Small intestine (tissue), 7 donors: ENCODE data around the gene TARBP2. TPM values are rescaled to one million over a fixed set of nuclear protein-coding genes. Genes with fewer than 3 reads are reported as not detected.

Source experiments
- DNase-seq, 2 donors: peaks; one replicate each; pipeline versions ENCODE4 v3.0.0 to v3.0.0-alpha.2; 2013
- FAIRE-seq: peaks from 2 replicates; lab custom pipeline; 2012; peaks lifted over from hg19 to GRCh38; lab: Jason Lieb, UNC
- H3K27ac ChIP-seq, 3 donors: one replicate each; pipeline ENCODE4 v1.5.1; 2013; ENCODE audit warnings: low read length in 2 of 3, mild to moderate bottlenecking in 2 of 3, control low read depth in 1 of 3, inconsistent platforms in 1 of 3, low read depth in 1 of 3, moderate library complexity in 1 of 3
- H3K27me3 ChIP-seq, 3 donors: one replicate each; pipeline ENCODE4 v1.6.1; 2013; ENCODE audit warnings: low read length in 3 of 3, inconsistent platforms in 1 of 3; ENCODE audit not compliant: control insufficient read depth in 3 of 3, insufficient read depth in 3 of 3
- H3K36me3 ChIP-seq, 3 donors: one replicate each; pipeline ENCODE4 v1.6.1; 2013; ENCODE audit warnings: low read length in 3 of 3, inconsistent platforms in 1 of 3, low read depth in 1 of 3, mild to moderate bottlenecking in 1 of 3, moderate library complexity in 1 of 3; ENCODE audit not compliant: control insufficient read depth in 3 of 3, insufficient read depth in 2 of 3
- H3K4me1 ChIP-seq, 3 donors: one replicate each; pipeline ENCODE4 v1.6.1; 2013; ENCODE audit warnings: low read length in 2 of 3, inconsistent platforms in 1 of 3, low read depth in 1 of 3, mild to moderate bottlenecking in 1 of 3, moderate library complexity in 1 of 3; ENCODE audit not compliant: control insufficient read depth in 3 of 3, insufficient read depth in 2 of 3
- H3K4me3 ChIP-seq, 3 donors: one replicate each; pipeline ENCODE4 v1.5.1; 2013; ENCODE audit warnings: low read length in 3 of 3, control low read depth in 1 of 3, inconsistent platforms in 1 of 3, low read depth in 1 of 3, mild to moderate bottlenecking in 1 of 3, moderate library complexity in 1 of 3
- H3K9me3 ChIP-seq, 2 donors: one replicate each; pipeline ENCODE4 v1.6.1; 2013; ENCODE audit warnings: low read depth in 1 of 2, low read length in 1 of 2; ENCODE audit not compliant: control insufficient read depth in 2 of 2, insufficient read depth in 1 of 2
- WGBS, 3 donors: extraction: QIAGEN DNeasy Blood & Tissue Kit; methylation state at CpG; one replicate each; pipeline ENCODE4 v1.1.7; 2013; 5-methylcytosine and 5-hydroxymethylcytosine counted together
- polyA plus RNA-seq, 4 donors: library from polyadenylated mRNA; stranded (reverse) in 3 of 4; unstranded in 1 of 4; fragments of 200-250 nt in 3 of 4; fragments of 120-200 nt in 1 of 4; gene quantifications; one replicate each; pipeline versions ENCODE4 v1.2.1 to v1.2.3, GENCODE V29; 2013
- donor health status: healthy with polysubstance abuse.
- donor health status: control.
- donor health status: control.
- donor health status: Bipolar disorder and iron deficiency.
- donor health status: healthy.

Gene TARBP2
- polyA plus RNA-seq, 4 donors = 18.9 to 31.0 (median 26.9) TPM

DNA sequence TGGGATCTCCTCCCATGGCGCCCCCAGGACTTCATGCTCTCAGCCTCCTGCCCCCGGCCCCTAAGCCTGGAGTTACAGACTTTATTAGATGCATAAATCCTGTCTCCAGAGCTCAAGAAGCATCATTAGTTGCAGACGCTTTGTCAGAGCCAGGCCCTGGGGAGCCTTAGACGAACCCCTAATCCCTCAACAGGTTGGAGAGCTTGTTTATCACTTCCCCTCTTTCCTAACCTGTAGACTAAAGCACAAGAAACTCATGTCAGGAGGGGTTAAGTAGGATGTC, 6.5 kb downstream of the TARBP2 start:
- Histone ChIP-seq H3K27me3 (no peaks in the 10 kb centered on the region), H3K4me3 (no peak overlapping the region), H3K9me3 (no peaks in the 10 kb centered on the region), H3K36me3 (peaks cover 0 to 79% (median 3%) of the 10 kb centered on the region in 3 donors), H3K27ac (no peak overlapping the region), H3K4me1 (peaks cover 0 to 3% (median 0%) of the 10 kb centered on the region in 3 donors)
- 88 to 90% (median 89%) methylated on average over 4 of the region's 4 CpGs for WGBS, 3 donors
- no peak for FAIRE-seq
- no peak for DNase-seq

DNA sequence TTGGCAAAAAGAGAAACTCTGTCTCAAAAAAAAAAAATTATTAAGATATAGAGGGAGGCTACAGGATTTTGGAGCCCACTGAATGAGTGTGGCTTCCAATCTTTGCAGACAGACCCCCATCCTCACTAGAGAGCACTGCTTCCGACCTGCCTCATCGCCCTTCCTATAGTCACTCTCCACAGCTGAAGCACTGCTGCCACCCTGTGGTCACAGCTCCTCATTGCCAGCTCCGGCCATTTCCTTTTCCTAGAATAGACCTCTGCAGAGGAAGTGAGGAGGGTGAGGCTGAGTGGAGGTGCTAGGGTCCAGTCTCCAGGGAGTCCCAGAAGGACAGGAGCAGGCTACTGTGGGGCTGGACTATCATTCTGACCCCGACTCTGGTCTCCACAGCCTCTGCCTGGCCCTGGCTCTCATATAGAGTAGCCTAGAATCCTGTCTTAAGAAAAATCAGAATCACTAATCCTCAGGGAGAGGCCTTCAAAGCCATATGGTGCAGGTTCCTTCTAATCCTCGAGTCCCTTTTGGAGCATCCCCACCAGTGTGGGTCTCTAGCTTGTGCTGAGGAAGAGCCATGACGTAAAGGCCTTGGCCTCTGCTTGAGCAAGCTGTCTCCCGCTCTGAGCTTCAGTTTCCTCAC, 7.6 kb downstream of the TARBP2 start:
- Histone ChIP-seq H3K4me1 (peaks cover 0 to 3% (median 0%) of the 10 kb centered on the region in 3 donors), H3K36me3 (peaks cover 0 to 74% (median 9%) of the 10 kb centered on the region in 3 donors), H3K9me3 (no peaks in the 10 kb centered on the region), H3K27ac (peak overlapping the region in 1 of 3 donors; percentile 24), H3K27me3 (no peaks in the 10 kb centered on the region), H3K4me3 (no peak overlapping the region)
- DNase-seq (peak; percentile 89 to 91), FAIRE-seq (no peak)
- WGBS, 3 donors = 29 to 31% (median 29%) methylated on average over 7 of the region's 7 CpGs

DNA sequence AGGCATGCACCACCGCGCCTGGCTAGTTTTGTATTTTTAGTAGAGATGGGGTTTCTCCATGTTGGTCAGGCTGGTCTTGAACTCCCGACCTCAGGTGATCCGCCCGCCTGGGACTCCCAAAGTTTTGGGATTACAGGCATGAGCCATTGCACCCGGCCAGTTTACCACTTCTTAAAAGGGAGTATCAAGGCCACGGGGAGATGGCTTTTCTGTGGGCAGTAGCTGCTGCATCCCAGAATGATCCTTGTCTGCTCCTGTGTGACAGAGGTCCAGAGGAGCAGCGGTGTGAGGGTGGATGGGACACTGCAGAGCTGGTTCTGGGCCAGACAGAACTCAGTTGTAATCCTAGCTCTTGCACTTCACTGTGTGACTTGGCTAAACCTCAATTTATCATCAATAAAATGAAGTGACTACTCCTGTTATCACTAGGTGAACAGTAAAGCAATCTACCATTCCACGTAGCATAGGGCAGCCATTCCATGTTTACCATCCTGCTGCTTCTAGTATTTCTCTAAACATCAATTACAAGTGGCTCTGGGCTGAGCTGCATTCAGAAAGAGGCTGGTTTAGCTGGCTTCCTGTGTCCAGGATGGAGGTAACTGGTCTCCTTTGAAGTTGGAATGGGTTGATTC, 9.2 kb downstream of the TARBP2 start:
- Histone ChIP-seq H3K9me3 (no peaks in the 10 kb centered on the region), H3K36me3 (peaks cover 11 to 67% (median 20%) of the 10 kb centered on the region in 3 donors), H3K27me3 (no peaks in the 10 kb centered on the region), H3K27ac (no peak overlapping the region), H3K4me1 (peaks cover 0 to 3% (median 0%) of the 10 kb centered on the region in 3 donors), H3K4me3 (no peak overlapping the region)
- no peak for DNase-seq
- 79 to 87% (median 83%) methylated on average over 9 of the region's 9 CpGs for WGBS, 3 donors
- FAIRE-seq = no peak

DNA sequence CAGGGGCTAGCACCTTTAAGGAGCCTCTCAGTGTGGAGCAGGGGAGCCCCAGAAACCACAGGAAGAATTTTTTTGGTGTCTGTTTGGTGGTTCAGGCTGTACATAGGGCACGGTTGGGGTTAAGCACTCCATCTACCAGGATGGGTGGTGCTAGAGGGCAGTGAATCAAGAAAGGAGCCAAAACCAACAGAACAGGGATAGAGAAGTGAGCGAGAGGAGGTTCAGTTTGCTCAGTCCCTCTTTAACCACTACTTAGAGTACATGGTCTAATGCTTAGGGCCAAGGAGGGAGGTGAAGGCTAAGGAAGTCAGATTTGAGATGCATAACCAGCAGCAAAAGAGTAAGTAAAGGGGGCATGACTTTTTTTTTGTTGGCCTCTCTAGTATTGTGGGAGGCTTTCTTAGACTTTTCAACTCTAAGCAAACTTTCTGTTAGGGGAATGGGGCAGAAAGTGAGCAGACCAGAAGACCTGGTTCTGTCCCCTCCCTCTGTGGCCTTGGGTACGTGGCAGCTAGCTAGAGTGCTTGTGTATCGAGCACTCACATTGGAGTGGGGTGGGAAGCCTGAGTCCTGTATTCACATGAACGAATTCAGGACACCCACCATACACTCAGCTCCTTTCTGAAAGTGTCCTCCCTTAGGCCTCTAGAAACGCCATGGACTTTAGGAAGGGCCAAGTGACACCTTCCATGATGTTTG, 12.8 kb downstream of the TARBP2 start:
- WGBS, 3 donors = 87 to 91% (median 88%) methylated on average over 6 of the region's 6 CpGs
- FAIRE-seq = no peak

DNA sequence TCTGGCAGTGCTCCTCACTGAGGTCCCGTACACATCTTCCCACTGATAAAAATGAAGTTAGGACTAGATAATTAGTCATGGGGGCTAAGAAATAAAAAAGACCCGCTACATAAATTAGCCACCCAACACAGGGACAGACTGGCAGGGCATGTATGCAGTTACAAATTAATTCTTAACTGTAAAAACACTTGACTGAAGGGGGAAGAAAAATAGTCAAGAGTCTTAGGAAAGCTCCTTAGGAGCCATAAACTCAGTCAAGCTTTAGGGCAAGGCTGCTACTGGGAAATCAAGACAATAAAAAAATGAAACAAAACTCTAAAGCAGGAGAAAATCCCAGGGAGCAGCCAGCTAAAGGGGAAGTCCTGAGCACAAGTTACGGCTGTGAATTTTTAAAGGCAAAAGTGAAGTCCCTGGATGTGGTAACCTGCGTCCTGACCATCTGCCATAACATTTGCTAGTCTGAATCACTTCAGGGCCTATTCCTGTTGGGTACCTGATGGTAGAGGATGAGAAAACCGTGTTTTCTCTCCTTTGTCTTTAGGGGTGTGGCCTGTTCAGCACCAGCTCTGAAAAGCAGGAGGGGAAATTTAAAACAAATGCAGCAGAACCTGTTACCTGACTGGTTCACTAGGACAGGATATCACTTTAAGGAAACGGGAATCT, 13.7 kb downstream of the TARBP2 start:
- 81 to 87% (median 85%) methylated on average over 6 of the region's 6 CpGs for WGBS, 3 donors
- Histone ChIP-seq H3K4me3 (no peak overlapping the region), H3K27me3 (no peaks in the 10 kb centered on the region), H3K9me3 (no peaks in the 10 kb centered on the region), H3K27ac (no peak overlapping the region), H3K36me3 (peaks cover 16 to 70% (median 32%) of the 10 kb centered on the region in 3 donors), H3K4me1 (no peaks in the 10 kb centered on the region)
- no peak for FAIRE-seq
- no peak for DNase-seq

More for the DNA sequence above, 12.8 kb downstream of the TARBP2 start:
- Histone ChIP-seq H3K27me3 (no peaks in the 10 kb centered on the region), H3K36me3 (peaks cover 16 to 68% (median 27%) of the 10 kb centered on the region in 3 donors), H3K4me3 (no peak overlapping the region), H3K27ac (no peak overlapping the region), H3K9me3 (no peaks in the 10 kb centered on the region), H3K4me1 (peaks cover 0 to under 1% (median 0%) of the 10 kb centered on the region in 3 donors)
- no peak for DNase-seq

DNA sequence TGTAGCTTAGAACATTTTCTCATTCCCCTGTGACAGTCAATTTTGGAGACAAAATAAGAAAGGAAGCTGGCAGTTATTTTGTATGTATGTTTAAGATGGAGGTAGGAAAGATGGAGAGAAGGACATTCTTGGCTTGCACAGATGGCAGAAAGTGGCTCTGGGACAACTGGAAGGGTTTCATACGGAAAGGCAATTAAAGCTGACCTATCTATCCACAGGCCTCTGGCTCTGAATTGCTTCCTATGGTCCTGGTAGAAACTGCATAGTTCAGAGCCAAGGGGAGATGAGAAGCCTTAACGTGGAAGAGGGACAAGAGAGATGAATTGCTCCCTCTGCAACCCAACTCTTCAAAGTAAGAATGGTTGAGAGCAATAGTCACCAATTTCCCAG, 14.2 kb downstream of the TARBP2 start:
- Histone ChIP-seq H3K4me1 (no peaks in the 10 kb centered on the region), H3K9me3 (no peaks in the 10 kb centered on the region), H3K27ac (no peak overlapping the region), H3K36me3 (peaks cover 16 to 72% (median 33%) of the 10 kb centered on the region in 3 donors), H3K4me3 (no peak overlapping the region), H3K27me3 (no peaks in the 10 kb centered on the region)
- no peak for FAIRE-seq
- 79 to 94% (median 84%) methylated on average over 2 of the region's 2 CpGs for WGBS, 3 donors
- DNase-seq = no peak

DNA sequence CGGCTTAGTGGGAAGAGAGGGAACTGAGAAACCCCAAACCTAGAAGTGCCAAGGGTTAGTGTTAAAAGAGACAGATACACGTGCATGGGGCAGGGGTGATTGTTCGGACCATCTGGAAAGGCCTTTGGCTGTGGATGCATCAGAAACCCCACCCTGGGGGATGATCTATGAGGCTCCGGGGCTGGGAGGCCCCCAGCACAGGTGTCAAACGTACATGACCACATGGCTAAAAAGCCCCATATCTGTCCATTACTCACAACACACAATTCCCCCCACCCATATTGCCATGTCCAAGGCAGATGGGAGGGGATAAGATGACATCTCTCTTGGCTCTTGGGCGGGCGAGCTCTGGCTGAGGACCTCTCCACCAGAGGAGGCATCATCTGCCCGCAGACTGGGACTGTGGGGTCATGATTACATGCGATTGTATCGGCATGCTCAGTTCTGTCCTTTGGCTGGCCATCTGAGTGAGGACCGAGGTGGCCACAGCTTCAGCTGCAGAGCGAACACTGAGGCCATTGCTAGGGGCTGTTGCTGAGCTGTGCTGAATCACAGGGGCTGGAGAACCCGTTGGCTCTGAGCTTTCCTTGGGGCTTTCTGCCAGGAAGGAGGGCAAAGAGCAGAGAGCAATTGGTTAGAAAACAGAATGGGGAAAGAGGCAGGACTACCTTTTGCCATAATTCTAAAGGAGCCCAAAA, 15.8 kb downstream of the TARBP2 start:
- Histone ChIP-seq H3K36me3 (peaks cover 16 to 69% (median 38%) of the 10 kb centered on the region in 3 donors), H3K4me3 (no peak overlapping the region), H3K9me3 (no peaks in the 10 kb centered on the region), H3K27ac (no peak overlapping the region), H3K27me3 (no peaks in the 10 kb centered on the region), H3K4me1 (no peaks in the 10 kb centered on the region)
- DNase-seq (no peak), FAIRE-seq (no peak)
- 83 to 86% (median 84%) methylated on average over 13 of the region's 13 CpGs for WGBS, 3 donors

DNA sequence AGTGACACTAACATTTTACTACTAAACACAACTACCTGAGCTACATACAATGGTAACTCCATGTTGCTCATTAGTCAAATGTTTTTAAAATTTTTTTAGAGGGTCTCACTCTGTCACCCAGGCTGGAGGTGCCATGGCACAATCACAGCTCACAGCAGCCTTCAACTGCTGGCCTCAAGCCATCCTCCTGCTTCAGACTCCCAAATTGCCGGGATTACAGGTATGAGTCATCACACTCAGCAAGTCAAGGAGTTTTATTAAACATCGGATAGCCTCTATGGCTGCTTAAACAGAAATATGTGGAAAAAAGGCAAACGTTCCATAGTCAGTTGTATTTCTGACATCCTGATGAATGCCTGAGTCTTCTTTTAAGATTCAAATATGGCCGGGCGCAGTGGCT, 17.3 kb downstream of the TARBP2 start:
- H3K27me3 ChIP-seq = no peaks in the 10 kb centered on the region
- no peak overlapping the region for H3K27ac ChIP-seq
- peaks cover 16 to 70% (median 35%) of the 10 kb centered on the region in 3 donors for H3K36me3 ChIP-seq
- H3K4me3 ChIP-seq = no peak overlapping the region
- DNase-seq (no peak), FAIRE-seq (no peak)
- H3K4me1 ChIP-seq = no peaks in the 10 kb centered on the region
- H3K9me3 ChIP-seq = no peaks in the 10 kb centered on the region
- WGBS, 3 donors = 71 to 81% (median 77%) methylated on average over 5 of the region's 5 CpGs
